SK-N-MC (cell line): Measurements from ENCODE around the gene SLC16A5.
A peak's percentile ranks its signal among the peaks of the same experiment; 100 is the strongest.

ENCODE experiments used
- DNase-seq: peaks from one replicate; pipeline ENCODE4 v3.0.0-alpha.2; 2011; ENCODE audit warnings: low read depth, low spot score
- H3K27ac ChIP-seq: fragments of 200-600 bp; sonication (generic); 2 replicates; pipeline ENCODE4 v1.5.1; 2016; ENCODE audit warnings: mixed run types
- H3K36me3 ChIP-seq: fragments of 200-600 bp; sonication (generic); 2 replicates; pipeline ENCODE4 v1.6.1; 2017; ENCODE audit warnings: antibody characterized with exemption, low read length, mixed read lengths; ENCODE audit not compliant: insufficient read depth
- H3K4me3 ChIP-seq: fragments of 200-600 bp; sonication (generic); 2 replicates; pipeline ENCODE4 v1.5.1; 2016
- H3K9ac ChIP-seq: fragments of 200-600 bp; sonication (generic); 2 replicates; pipeline ENCODE4 v1.8.0; 2017; ENCODE audit warnings: mixed run types, mixed read lengths; ENCODE audit not compliant: insufficient read length
- H3K9me3 ChIP-seq: fragments of 200-600 bp; sonication (generic); 2 replicates; pipeline ENCODE4 v1.6.1; 2017; ENCODE audit warnings: low read depth, mild to moderate bottlenecking, antibody characterized with exemption, low read length, moderate library complexity, mixed read lengths
- EZH2 ChIP-seq: fragments of 200-600 bp; sonication (generic); IDR thresholded peaks from one replicate; pipeline ENCODE4 v1.6.1; 2017; ENCODE audit warnings: antibody characterized with exemption
- FOXP2 ChIP-seq: optimal IDR thresholded peaks from 2 replicates; pipeline ENCODE3; 2011; ENCODE audit warnings: mild to moderate bottlenecking, moderate library complexity; ENCODE audit not compliant: insufficient read depth; ENCODE audit errors: extremely low read length, control extremely low read depth
- POLR2AphosphoS5 ChIP-seq: IDR thresholded peaks from 2 replicates; pipeline ENCODE4 v1.6.1; 2012; ENCODE audit warnings: mild to moderate bottlenecking, low read depth, low read length, borderline replicate concordance

The SLC16A5 gene

GRCh38 chr17:75138519-75138918 lies 50.8 kb downstream of the SLC16A5 start:
- no peaks in the 10 kb centered on the region for H3K9me3 ChIP-seq
- H3K27ac ChIP-seq, result peak overlapping the region; percentile 39; the same call in 1 of the 2 replicates
- H3K4me3 ChIP-seq, result no peak overlapping the region
- DNase-seq, result no peak
- TF ChIP-seq FOXP2, result no peak
- no peak for TF ChIP-seq POLR2AphosphoS5
- no peak for TF ChIP-seq EZH2
- no peak overlapping the region for H3K9ac ChIP-seq
- H3K36me3 ChIP-seq, result peaks cover 81% of the 10 kb centered on the region

GRCh38 chr17:75142236-75142971 lies 54.6 kb downstream of the SLC16A5 start:
- TF ChIP-seq FOXP2 (no peak), POLR2AphosphoS5 (no peak), EZH2 (no peak)
- H3K4me3 ChIP-seq, result no peak overlapping the region
- H3K36me3 ChIP-seq, result peaks cover 97% of the 10 kb centered on the region
- H3K27ac ChIP-seq, result no peak overlapping the region
- no peak overlapping the region for H3K9ac ChIP-seq
- H3K9me3 ChIP-seq, result no peaks in the 10 kb centered on the region
- DNase-seq, result no peak

GRCh38 chr17:75144816-75145512 lies 57.2 kb downstream of the SLC16A5 start:
- no peaks in the 10 kb centered on the region for H3K9me3 ChIP-seq
- peaks cover 89% of the 10 kb centered on the region for H3K36me3 ChIP-seq
- 0 out of 2 replicates have a peak overlapping the region, but pooled peaks have one; percentile 11 for H3K27ac ChIP-seq
- TF ChIP-seq FOXP2 (no peak), POLR2AphosphoS5 (no peak), EZH2 (no peak)
- H3K4me3 ChIP-seq, result no peak overlapping the region
- no peak for DNase-seq
- no peak overlapping the region for H3K9ac ChIP-seq

- Histone ChIP-seq H3K9me3 (no peaks in the 10 kb centered on the region), H3K9ac (no peak overlapping the region), H3K4me3 (no peak overlapping the region), H3K27ac (no peak overlapping the region), H3K36me3 (peaks cover 73% of the 10 kb centered on the region)
- no peak for DNase-seq
- TF ChIP-seq POLR2AphosphoS5 (no peak), FOXP2 (no peak), EZH2 (no peak)
These were observed 58.8 kb downstream of the SLC16A5 start for GRCh38 chr17:75146592-75146991.

- Histone ChIP-seq H3K27ac (no peak overlapping the region), H3K9me3 (no peaks in the 10 kb centered on the region), H3K4me3 (no peak overlapping the region), H3K9ac (no peak overlapping the region), H3K36me3 (peaks cover 62% of the 10 kb centered on the region)
- no peak for DNase-seq
- TF ChIP-seq FOXP2 (no peak), POLR2AphosphoS5 (no peak), EZH2 (no peak)
These were observed 60.3 kb downstream of the SLC16A5 start for GRCh38 chr17:75147878-75148546.

- DNase-seq, result no peak
- TF ChIP-seq EZH2, result no peak
- peak overlapping the region; percentile 86 for H3K9ac ChIP-seq
- H3K9me3 ChIP-seq, result no peaks in the 10 kb centered on the region
- peak overlapping the region; percentile 86 for H3K4me3 ChIP-seq
- H3K27ac ChIP-seq, result peak overlapping the region; percentile 47
- peaks cover 22% of the 10 kb centered on the region for H3K36me3 ChIP-seq
These were observed 64.2 kb downstream of the SLC16A5 start for GRCh38 chr17:75151930-75152329.

- TF ChIP-seq POLR2AphosphoS5 (no peak), FOXP2 (no peak)
- Histone ChIP-seq H3K9me3 (no peaks in the 10 kb centered on the region), H3K27ac (peak overlapping the region; percentile 47), H3K4me3 (peak overlapping the region; percentile 86), H3K36me3 (peaks cover 16% of the 10 kb centered on the region), H3K9ac (peak overlapping the region; percentile 86)
- no peak for DNase-seq
These were observed 64.8 kb downstream of the SLC16A5 start for GRCh38 chr17:75152523-75152921.
